ENCODE results near the gene SUV39H1. TPM values are rescaled to one million over a fixed set of nuclear protein-coding genes. Genes with fewer than 3 reads are reported as not detected.
"Not testable (repeated sequence)": the region's sequence is repeated elsewhere in the genome, so short reads cannot be mapped to it uniquely, and the experiment has no call there.

SUV39H1 gene
- total and polyA plus RNA-seq, 4 experiments from 2014 or later = 8.7 to 15.6 (median 11.3) TPM

DNA sequence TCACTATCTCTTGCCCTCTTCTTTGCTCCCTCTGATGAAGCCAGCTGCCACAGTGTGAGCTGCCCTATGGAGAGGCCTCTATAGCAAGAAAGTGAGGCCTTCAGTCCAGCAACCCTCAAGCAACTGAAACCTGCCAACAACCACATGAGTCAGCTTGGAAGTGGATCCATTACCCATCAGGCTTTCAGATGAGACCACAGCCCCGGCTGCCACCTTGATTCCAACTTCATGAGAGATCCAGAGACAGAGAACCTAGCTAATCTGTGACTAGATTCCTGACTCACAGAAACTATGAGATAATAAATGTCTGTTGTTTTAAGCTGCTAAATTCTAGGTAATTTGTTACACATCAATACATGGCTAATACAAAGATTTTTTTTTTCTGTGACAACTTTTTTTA is 33.3 kb upstream of the SUV39H1 start:
- Histone ChIP-seq H3K27me3 (ENCODE audit: insufficient read depth, low read length) (no peaks in the 10 kb centered on the region), H3K4me3 (ENCODE audit: low read length in 2 of 2) (no peak overlapping the region), H3K9me3 (ENCODE audit: control insufficient read depth in 1 of 2, low read length in 2 of 2) (no peaks in the 10 kb centered on the region), H3K36me3 (ENCODE audit: insufficient read depth, low read length) (no peaks in the 10 kb centered on the region), H3K27ac (ENCODE audit: low read depth, low read length) (no peak overlapping the region), H3K4me1 (ENCODE audit: insufficient read depth, low read length) (no peaks in the 10 kb centered on the region)
- H3K9me3 Mint-ChIP-seq = no peaks in the 10 kb centered on the region
- no peak overlapping the region for H3K4me3 Mint-ChIP-seq
- H3K27me3 Mint-ChIP-seq = no peaks in the 10 kb centered on the region
- peaks cover 6 to 15% (median 10%) of the 10 kb centered on the region in 4 donors for H3K4me1 Mint-ChIP-seq
- ChIA-PET CTCF (ENCODE audit: partially characterized antibody) (interaction anchor here (2.3 kb wide), 1 partner anchor 15 kb away, joined by 10 read pairs; no protein-coding TSS in a partner anchor), POLR2A (ENCODE audit: partially characterized antibody) (no interaction called here)
- H3K36me3 Mint-ChIP-seq = no peaks in the 10 kb centered on the region
- no peak overlapping the region for H3K27ac Mint-ChIP-seq
- no peak for DNase-seq
- intact Hi-C loops (cut with micrococcal nuclease) = no loop called here

DNA sequence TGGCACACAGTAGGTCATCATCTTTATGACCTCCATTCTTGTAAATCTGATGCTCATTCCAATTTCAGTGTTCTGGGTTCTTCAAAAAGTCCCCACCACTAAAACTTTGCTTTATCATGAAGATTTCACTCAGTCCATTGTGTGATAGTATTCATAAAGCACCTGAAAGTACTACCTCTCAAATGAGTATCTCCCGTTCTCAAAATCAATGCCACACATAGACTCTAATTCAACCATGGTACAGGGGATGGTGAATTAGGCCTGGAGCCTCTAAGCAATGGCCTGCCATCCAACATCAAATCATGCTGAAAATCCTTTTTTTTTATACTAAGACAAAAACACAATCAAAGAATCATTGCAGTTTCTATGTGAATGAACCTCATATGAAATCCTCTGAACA is 32.4 kb upstream of the SUV39H1 start:
- ChIA-PET POLR2A (ENCODE audit: partially characterized antibody) (no interaction called here), CTCF (ENCODE audit: partially characterized antibody) (interaction anchor here (2.3 kb wide), 1 partner anchor 16 kb away, joined by 10 read pairs; no protein-coding TSS in a partner anchor)
- Histone ChIP-seq H3K4me3 (ENCODE audit: low read length in 2 of 2) (no peak overlapping the region), H3K9me3 (ENCODE audit: control insufficient read depth in 1 of 2, low read length in 2 of 2) (no peaks in the 10 kb centered on the region), H3K4me1 (ENCODE audit: insufficient read depth, low read length) (no peaks in the 10 kb centered on the region), H3K27me3 (ENCODE audit: insufficient read depth, low read length) (no peaks in the 10 kb centered on the region), H3K36me3 (ENCODE audit: insufficient read depth, low read length) (no peaks in the 10 kb centered on the region), H3K27ac (ENCODE audit: low read depth, low read length) (no peak overlapping the region)
- no peaks in the 10 kb centered on the region for H3K9me3 Mint-ChIP-seq
- peaks cover 6 to 15% (median 10%) of the 10 kb centered on the region in 4 donors for H3K4me1 Mint-ChIP-seq
- no peaks in the 10 kb centered on the region for H3K27me3 Mint-ChIP-seq
- H3K27ac Mint-ChIP-seq = peak overlapping the region in 1 of 7 donors; percentile 38
- intact Hi-C loops (cut with micrococcal nuclease) = no loop called here
- no peaks in the 10 kb centered on the region for H3K36me3 Mint-ChIP-seq
- no peak overlapping the region for H3K4me3 Mint-ChIP-seq
- no peak for DNase-seq

DNA sequence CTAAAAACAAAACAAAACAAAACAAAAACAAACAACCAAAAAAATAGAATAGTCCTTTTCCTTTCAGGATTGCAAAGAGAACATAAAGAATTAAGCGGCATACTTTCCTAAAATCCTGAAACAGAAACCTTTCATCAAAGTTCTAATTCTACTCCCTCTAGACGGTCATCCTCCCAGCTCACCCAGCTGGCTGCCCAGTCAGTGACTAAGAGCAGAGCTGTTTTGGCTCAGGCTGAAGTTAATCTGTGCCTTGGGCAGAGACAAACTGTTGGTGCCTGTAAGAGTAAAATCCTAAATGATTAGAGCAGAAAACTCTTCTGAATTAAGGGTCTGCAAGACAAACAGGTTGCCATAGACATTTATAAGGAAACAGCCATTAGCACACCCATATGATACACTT is 30.5 kb upstream of the SUV39H1 start:
- intact Hi-C loops (cut with micrococcal nuclease) = no loop called here
- Histone ChIP-seq H3K27ac (ENCODE audit: low read depth, low read length) (no peak overlapping the region), H3K36me3 (ENCODE audit: insufficient read depth, low read length) (no peaks in the 10 kb centered on the region), H3K4me3 (ENCODE audit: low read length in 2 of 2) (no peak overlapping the region), H3K4me1 (ENCODE audit: insufficient read depth, low read length) (no peaks in the 10 kb centered on the region), H3K27me3 (ENCODE audit: insufficient read depth, low read length) (no peaks in the 10 kb centered on the region), H3K9me3 (ENCODE audit: control insufficient read depth in 1 of 2, low read length in 2 of 2) (no peaks in the 10 kb centered on the region)
- H3K27me3 Mint-ChIP-seq = no peaks in the 10 kb centered on the region
- no peak overlapping the region for H3K4me3 Mint-ChIP-seq
- H3K4me1 Mint-ChIP-seq = peaks cover 3 to 7% (median 6%) of the 10 kb centered on the region in 4 donors
- ChIA-PET POLR2A (ENCODE audit: partially characterized antibody) (no interaction called here), CTCF (ENCODE audit: partially characterized antibody) (no interaction called here)
- no peaks in the 10 kb centered on the region for H3K9me3 Mint-ChIP-seq
- H3K27ac Mint-ChIP-seq = no peak overlapping the region
- DNase-seq = no peak
- H3K36me3 Mint-ChIP-seq = no peaks in the 10 kb centered on the region

DNA sequence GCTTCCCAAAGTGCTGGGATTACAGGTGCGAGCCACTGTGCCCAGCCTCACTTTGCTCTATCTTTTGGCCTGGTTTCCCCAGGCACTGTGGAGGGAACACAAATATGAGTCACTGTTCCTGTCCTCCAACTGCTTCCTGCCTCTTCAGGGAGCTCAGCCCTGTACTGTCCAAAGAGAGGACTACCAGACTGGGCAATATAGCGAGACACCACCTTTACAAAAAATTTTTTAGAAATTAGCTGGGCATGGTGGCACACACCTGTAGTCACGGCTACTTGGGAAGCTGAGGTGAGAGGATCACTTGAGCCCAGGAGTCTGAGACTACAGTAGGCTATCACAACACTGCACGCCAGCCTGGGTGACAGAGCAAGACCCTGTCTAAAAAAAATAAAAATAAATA is 29.9 kb upstream of the SUV39H1 start:
- Mint-ChIP-seq H3K4me3 (no peak overlapping the region), H3K36me3 (no peaks in the 10 kb centered on the region), H3K4me1 (peaks cover 0 to under 1% (median 0%) of the 10 kb centered on the region in 4 donors), H3K27me3 (no peaks in the 10 kb centered on the region), H3K27ac (no peak overlapping the region), H3K9me3 (no peaks in the 10 kb centered on the region)
- no peak overlapping the region for H3K4me3 ChIP-seq (ENCODE audit: low read length in 2 of 2)
- no peaks in the 10 kb centered on the region for H3K4me1 ChIP-seq (ENCODE audit: insufficient read depth, low read length)
- no peaks in the 10 kb centered on the region for H3K9me3 ChIP-seq (ENCODE audit: control insufficient read depth in 1 of 2, low read length in 2 of 2)
- no peaks in the 10 kb centered on the region for H3K27me3 ChIP-seq (ENCODE audit: insufficient read depth, low read length)
- intact Hi-C loops (cut with micrococcal nuclease) = no loop called here
- ChIA-PET CTCF (ENCODE audit: partially characterized antibody) (no interaction called here), POLR2A (ENCODE audit: partially characterized antibody) (no interaction called here)
- no peaks in the 10 kb centered on the region for H3K36me3 ChIP-seq (ENCODE audit: insufficient read depth, low read length)
- no peak overlapping the region for H3K27ac ChIP-seq (ENCODE audit: low read depth, low read length)
- no peak for DNase-seq

DNA sequence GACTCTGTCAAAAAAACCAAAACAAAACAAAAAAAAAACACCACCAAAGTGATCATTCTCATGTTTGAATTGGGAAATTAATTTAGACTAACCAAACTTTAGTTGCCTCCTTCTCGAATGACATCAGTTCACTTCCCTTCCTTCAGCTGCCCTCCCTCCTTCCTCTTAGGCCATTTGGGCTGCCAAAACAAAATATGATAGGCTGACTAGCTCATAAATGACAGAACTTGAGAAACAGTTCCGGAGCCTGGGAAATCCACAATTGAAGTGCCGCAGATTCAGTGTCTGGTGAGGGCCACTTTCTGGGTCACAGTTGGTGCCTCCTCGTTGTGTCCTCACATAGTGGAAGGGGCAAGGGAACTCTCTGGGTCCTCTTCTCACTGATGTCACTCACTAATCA is 29.0 kb upstream of the SUV39H1 start:
- Histone ChIP-seq H3K27ac (ENCODE audit: low read depth, low read length) (no peak overlapping the region), H3K27me3 (ENCODE audit: insufficient read depth, low read length) (no peaks in the 10 kb centered on the region), H3K36me3 (ENCODE audit: insufficient read depth, low read length) (no peaks in the 10 kb centered on the region), H3K4me3 (ENCODE audit: low read length in 2 of 2) (no peak overlapping the region), H3K9me3 (ENCODE audit: control insufficient read depth in 1 of 2, low read length in 2 of 2) (no peaks in the 10 kb centered on the region), H3K4me1 (ENCODE audit: insufficient read depth, low read length) (no peaks in the 10 kb centered on the region)
- H3K27me3 Mint-ChIP-seq = no peaks in the 10 kb centered on the region
- no peak for DNase-seq
- H3K4me1 Mint-ChIP-seq = no peaks in the 10 kb centered on the region
- no peak overlapping the region for H3K4me3 Mint-ChIP-seq
- POLR2A ChIA-PET (ENCODE audit: partially characterized antibody) = no interaction called here
- CTCF ChIA-PET (ENCODE audit: partially characterized antibody) = no interaction called here
- H3K27ac Mint-ChIP-seq = no peak overlapping the region
- intact Hi-C loops (cut with micrococcal nuclease) = no loop called here
- no peaks in the 10 kb centered on the region for H3K9me3 Mint-ChIP-seq
- no peaks in the 10 kb centered on the region for H3K36me3 Mint-ChIP-seq

DNA sequence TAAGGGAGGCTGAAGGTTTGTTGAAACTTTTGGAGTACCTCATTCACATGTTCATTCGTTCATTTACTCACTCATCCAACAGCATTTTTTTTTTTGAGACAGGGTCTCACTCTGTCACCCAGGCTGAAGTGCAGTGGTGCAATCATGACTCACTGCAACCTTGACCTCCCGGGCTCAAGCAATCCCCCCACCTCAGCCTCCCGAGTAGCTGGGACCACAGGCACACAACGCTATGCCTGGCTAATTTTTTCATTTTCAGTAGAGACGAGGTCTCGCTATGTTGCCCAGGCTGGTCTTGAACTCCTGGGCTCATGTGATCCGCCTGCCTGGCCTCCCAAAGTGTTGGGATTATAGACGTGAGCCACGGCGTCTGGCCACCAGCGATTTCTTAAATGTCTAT is 28.3 kb upstream of the SUV39H1 start:
- H3K27ac ChIP-seq (ENCODE audit: low read depth, low read length); H3K27me3 ChIP-seq (ENCODE audit: insufficient read depth, low read length); DNase-seq; H3K9me3 Mint-ChIP-seq; POLR2A ChIA-PET (ENCODE audit: partially characterized antibody); CTCF ChIA-PET (ENCODE audit: partially characterized antibody); H3K4me1 Mint-ChIP-seq; intact Hi-C loops (cut with micrococcal nuclease); H3K4me1 ChIP-seq (ENCODE audit: insufficient read depth, low read length); H3K4me3 ChIP-seq (ENCODE audit: low read length in 2 of 2); H3K36me3 ChIP-seq (ENCODE audit: insufficient read depth, low read length); H3K4me3 Mint-ChIP-seq; H3K36me3 Mint-ChIP-seq; H3K27me3 Mint-ChIP-seq; H3K9me3 ChIP-seq (ENCODE audit: control insufficient read depth in 1 of 2, low read length in 2 of 2): not testable (repeated sequence)
- H3K27ac Mint-ChIP-seq = peak overlapping the region in 1 of 7 donors; percentile 34

DNA sequence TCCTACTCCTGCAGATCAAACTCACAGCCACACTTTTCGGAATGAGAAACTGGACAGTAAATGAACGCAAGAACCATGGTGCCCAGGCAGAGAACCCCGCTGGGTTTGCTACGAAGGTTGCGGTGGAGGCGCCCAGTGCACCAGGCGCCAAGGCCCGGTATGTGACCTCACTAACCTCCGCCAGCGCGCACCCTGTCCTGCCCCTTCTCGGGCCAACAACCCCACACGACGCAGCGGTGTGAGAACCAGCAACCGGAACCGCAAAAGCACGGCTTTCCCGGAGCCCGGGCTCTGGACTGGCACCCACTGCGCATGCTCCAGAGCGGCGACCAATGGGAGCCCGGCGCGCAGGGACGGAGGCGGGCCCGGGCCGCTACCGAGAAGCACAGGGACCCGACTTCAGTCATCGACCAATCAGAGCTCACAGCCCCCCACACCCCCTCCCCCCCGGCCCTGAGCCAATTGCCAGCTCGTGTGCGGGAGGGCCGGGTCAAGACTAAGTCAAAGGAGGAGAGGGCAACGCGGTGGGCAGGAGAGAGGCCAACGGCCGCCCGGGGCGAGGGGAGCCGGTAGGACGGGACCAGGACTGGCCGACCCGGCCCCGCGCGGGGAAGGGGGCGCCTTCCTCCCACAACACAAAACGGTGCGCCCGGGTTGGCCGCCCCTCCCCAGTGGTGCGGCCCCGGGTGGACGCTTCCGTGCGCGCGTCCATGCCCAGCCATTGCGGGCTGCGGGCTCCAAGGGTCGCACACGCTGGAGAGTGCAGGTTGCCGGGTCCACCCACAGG is 20.2 kb upstream of the SUV39H1 start:
- Histone ChIP-seq H3K27me3 (ENCODE audit: insufficient read depth, low read length) (no peaks in the 10 kb centered on the region), H3K4me3 (ENCODE audit: low read length in 2 of 2) (peak overlapping the region; percentile 36 to 69), H3K9me3 (ENCODE audit: control insufficient read depth in 1 of 2, low read length in 2 of 2) (no peaks in the 10 kb centered on the region), H3K4me1 (ENCODE audit: insufficient read depth, low read length) (peaks cover 21% of the 10 kb centered on the region), H3K27ac (ENCODE audit: low read depth, low read length) (peak overlapping the region; percentile 78), H3K36me3 (ENCODE audit: insufficient read depth, low read length) (no peaks in the 10 kb centered on the region)
- peak; percentile 87 to 88 (median 88) for DNase-seq
- H3K27ac Mint-ChIP-seq = peak overlapping the region; percentile 77 to 96 (median 94)
- peak overlapping the region; percentile 89 to 93 (median 92) for H3K4me3 Mint-ChIP-seq
- peaks cover 8 to 25% (median 14%) of the 10 kb centered on the region in 4 donors for H3K4me1 Mint-ChIP-seq
- intact Hi-C loops (cut with micrococcal nuclease) = loop anchor here (1.0 kb wide), 4 partner anchors 20 to 282 kb away; partner anchors contain the start of genes HDAC6 and SUV39H1
- peaks cover 0 to 2% (median 0%) of the 10 kb centered on the region in 8 donors for H3K9me3 Mint-ChIP-seq
- ChIA-PET CTCF (ENCODE audit: partially characterized antibody) (interaction anchor here (0.6 to 1.0 kb wide), 2 partner anchors 28 to 120 kb away, joined by 3 to 4 read pairs; no protein-coding TSS in a partner anchor), POLR2A (ENCODE audit: partially characterized antibody) (interaction anchor here (0.6 to 2.7 kb wide), 12 partner anchors 8 to 283 kb away, joined by 3 to 24 read pairs (median 4); partner anchors contain the start of genes HDAC6, PQBP1, SUV39H1 and TIMM17B)
- H3K36me3 Mint-ChIP-seq = peaks cover 0 to 2% of the 10 kb centered on the region in 2 donors
- no peaks in the 10 kb centered on the region for H3K27me3 Mint-ChIP-seq

All from CD4-positive, alpha-beta memory T cell (primary cell).